Lung microvascular endothelial cell (primary cell): Measurements from ENCODE around the gene PLXDC1. TPM values are rescaled to one million over a fixed set of nuclear protein-coding genes. Genes with fewer than 3 reads are reported as not detected.
"Not testable (repeated sequence)": the region's sequence is repeated elsewhere in the genome, so short reads cannot be mapped to it uniquely, and the experiment has no call there.

Source experiments
- DNase-seq, 2 donors: peaks; one replicate each; pipeline versions ENCODE4 v3.0.0 to v3.0.0-alpha.2; 2010; ENCODE audit warnings: low read depth in 2 of 2
- total RNA-seq: library from RNA; depleted of rRNA; stranded (reverse); fragments of >200 nt; gene quantifications from 2 replicates; pipeline ENCODE4 v1.2.1, GENCODE V29; 2014

Gene PLXDC1
- total RNA-seq, 1 donor from 2014 or later, result not detected

- no peak for DNase-seq
These were observed 87.1 kb downstream of the PLXDC1 start for GRCh38 chr17:39064374-39064773.

- no peak for DNase-seq
These were observed 87.8 kb downstream of the PLXDC1 start for GRCh38 chr17:39063681-39064069.

DNA sequence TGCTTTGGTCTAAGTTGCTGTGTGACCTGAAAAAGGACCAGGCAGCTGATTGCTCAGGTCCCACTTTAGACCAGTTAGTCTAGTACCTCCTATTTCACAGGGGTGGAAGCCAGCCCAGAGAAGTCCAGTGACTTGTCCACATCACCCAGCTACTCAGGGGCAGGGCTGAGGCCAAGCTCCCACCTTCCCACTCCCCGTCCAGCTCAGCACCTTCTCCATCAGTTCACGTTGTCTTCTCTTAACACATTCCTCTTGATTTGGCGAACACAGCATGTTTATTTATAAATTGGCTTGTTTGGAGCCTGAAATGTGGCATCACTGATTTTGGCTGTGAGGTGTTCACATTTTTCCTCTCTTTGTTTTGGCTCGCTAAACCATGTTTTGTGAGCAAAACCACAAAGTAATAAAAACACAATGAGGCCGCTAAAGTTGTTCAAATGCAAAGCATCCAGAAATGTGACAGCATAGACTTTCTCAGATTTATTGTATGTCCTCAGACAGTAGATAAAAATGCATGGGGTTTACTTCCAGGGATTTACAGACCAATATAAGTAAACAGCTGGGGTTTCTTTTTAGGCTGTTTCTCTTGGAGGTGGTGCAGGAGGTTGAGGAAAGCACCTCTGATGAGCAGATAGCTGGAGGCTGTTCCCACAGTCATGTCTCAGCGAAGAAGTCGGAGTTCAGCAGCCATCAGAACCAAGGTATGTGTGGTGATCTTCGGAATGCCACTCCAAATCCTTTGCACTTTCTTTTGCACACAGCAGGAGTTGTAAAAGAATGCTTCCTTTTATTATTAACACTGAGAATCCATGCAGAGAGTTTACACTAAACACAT, 88.4 kb downstream of the PLXDC1 start:
- DNase-seq, result no peak

GRCh38 chr17:39058524-39058923, 92.9 kb downstream of the PLXDC1 start:
- no peak for DNase-seq

DNA sequence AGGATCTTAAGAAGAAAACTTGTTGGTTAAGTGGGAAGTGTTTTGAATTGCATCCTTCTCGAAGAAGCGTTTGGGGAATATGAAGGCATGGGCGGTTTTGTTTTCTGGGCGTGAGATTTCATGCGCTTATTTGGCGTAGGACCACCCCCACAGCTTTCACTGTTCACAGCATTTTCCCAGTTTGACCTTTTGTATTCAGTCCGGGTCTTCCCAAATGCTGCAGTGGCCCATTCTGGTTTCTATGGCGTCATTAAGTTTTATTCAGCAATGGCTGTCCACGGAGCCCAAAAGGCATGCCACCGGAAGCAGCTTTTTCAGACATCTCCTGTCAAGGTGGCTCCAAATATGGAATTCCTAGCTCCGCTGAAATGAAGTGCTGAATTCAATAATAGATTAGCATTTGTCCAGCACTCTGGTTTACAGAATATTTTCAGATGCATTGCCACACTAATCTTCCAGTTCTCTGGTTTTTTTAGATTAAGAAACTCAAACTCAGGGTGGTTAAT, 93.7 kb downstream of the PLXDC1 start:
- no peak for DNase-seq

GRCh38 chr17:39054111-39054645, 97.3 kb downstream of the PLXDC1 start:
- DNase-seq, result no peak

- not testable (repeated sequence) for DNase-seq
These were observed 99.0 kb downstream of the PLXDC1 start for GRCh38 chr17:39052423-39052822.

- no peak for DNase-seq
These were observed 100.3 kb downstream of the PLXDC1 start for GRCh38 chr17:39051001-39051585.

- DNase-seq, result no peak
These were observed 105.3 kb downstream of the PLXDC1 start for GRCh38 chr17:39045948-39046679.

DNA sequence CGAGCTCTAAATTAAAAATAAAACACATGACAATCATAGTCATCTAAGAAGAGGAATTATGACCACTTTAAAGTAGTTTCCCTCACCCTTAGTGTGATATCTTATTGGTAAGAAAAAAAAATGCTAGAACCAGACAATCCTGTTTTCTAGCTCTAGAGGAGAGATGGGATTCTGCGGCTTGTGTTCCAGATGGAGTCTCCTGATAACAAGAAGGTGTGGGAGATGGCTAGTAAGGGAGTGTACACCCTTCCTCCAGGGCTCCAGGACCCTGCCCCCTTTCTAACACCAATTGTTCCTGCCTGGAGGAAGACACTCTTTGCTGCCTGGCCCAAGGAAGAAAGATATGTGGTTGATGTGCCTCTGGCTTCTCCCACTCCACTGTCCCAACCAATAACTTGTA, 115.4 kb downstream of the PLXDC1 start:
- no peak for DNase-seq

GRCh38 chr17:39035578-39035977, 115.9 kb downstream of the PLXDC1 start:
- not testable (repeated sequence) for DNase-seq

GRCh38 chr17:39028690-39029089, 122.7 kb downstream of the PLXDC1 start:
- no peak for DNase-seq

GRCh38 chr17:39027455-39028035, 123.9 kb downstream of the PLXDC1 start:
- no peak for DNase-seq

GRCh38 chr17:39026980-39027451, 124.4 kb downstream of the PLXDC1 start:
- DNase-seq, result peak in 1 of 2 donors; percentile 18

DNA sequence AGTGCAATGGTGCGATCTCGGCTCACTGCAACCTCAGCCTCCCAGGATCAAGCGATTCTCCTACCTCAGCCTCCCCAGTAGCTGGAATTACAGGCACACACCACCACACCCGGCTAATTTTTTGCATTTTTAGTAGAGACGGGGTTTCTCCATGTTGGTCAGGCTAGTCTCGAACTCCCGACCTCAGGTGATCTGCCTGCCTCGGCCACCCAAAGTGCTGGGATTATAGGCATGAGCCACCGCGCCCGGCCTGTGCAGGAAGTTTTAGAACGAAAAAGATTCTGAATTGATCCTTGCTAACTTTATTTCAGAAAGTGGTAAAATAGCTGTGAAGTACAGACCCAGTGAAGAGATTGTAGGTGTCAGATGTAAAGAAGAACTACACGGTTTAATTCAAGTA, 125.1 kb downstream of the PLXDC1 start:
- not testable (repeated sequence) for DNase-seq

DNA sequence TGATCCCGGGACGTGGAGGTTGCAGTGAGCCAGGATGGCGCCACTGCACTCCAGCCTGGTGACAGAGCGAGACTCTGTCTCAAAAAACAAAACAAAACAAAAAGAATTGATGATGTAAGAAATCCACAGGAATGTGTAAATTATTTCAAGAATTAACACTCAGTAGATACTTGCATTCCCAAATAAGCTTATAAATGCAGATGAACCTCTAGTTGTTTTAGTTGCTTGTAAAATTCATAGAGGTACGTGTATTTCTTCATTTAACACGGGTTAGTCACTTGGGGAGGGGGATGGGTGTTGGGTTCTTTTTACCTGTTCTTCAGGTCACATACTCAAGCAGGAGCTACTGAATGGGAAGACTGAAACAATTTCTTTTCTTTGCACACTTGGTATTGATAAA, 128.5 kb downstream of the PLXDC1 start:
- no peak for DNase-seq

DNA sequence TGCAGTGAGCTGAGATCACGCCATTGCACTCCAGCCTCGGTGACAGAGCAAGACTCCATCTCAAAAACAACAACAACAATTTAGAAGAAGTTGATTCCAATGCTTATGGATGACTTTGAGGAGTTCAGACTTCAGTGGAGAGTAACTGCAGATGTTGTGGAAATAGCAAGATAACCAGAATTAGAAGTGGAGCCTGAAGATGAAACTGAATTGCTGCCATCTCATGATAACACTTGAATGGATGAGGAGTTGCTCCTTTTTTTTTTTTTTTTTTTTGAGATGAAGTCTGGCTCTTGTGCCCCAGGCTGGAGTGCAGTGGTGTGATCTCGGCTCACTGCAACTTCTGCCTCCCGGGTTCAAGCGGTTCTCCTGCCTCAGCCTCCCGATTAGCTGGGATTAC, 131.4 kb downstream of the PLXDC1 start:
- not testable (repeated sequence) for DNase-seq

- DNase-seq, result peak in 1 of 2 donors; percentile 16
These were observed 132.9 kb downstream of the PLXDC1 start for GRCh38 chr17:39018267-39019134.

DNA sequence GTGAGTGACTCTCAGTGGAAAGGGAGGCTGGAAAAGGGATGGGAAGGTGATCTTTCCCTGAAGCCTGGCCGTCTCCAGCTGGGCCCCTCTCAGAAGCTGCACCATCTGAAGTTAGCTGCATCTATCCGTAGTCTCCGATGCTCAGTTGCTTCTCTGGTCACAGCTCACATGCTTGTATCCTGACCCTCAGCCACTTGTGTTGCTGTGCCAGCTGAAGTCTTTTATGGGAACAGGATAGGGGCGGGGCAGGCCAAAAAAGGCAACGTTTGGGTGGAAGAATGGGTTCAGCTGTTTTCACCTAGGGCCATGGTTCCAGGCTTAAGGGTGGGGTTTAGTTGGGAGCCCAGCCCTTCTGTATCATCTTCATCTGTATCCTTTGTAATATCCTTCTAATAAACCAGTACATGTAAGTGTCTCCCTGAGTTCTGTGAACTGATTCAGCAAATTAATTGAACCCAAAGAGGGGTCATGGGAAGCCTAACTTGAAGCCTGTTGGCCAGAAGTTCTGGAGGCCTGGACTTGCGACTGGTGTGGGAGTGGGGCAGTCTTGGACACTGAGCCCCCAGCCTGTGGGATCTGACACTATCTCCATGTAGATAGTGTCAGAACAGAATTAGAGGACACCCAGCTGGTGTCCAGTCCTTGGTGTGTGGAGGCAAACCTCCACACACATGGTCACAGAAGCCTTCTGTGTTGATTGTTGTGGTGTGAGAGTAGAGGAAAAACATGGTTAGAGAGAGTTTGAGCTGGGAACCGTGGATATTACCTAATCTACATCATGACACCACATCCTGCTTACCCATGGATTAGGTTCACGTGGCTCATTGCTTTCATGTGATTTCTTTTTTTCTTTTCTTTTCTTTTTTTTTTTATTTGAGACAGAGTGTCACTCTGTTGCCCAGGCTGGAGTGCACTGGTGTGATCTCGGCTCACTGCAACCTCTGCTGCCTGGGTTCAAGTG, 135.0 kb downstream of the PLXDC1 start:
- DNase-seq, result peak; percentile 15 to 24
